Measurements from ENCODE around the gene IFT122. TPM values are rescaled to one million over a fixed set of nuclear protein-coding genes. Genes with fewer than 3 reads are reported as not detected.
"Not testable (repeated sequence)": the region's sequence is repeated elsewhere in the genome, so short reads cannot be mapped to it uniquely, and the experiment has no call there.

The IFT122 gene
- total RNA-seq, 2 experiments from 2014 or later = 27.8 to 32.4 TPM

DNA sequence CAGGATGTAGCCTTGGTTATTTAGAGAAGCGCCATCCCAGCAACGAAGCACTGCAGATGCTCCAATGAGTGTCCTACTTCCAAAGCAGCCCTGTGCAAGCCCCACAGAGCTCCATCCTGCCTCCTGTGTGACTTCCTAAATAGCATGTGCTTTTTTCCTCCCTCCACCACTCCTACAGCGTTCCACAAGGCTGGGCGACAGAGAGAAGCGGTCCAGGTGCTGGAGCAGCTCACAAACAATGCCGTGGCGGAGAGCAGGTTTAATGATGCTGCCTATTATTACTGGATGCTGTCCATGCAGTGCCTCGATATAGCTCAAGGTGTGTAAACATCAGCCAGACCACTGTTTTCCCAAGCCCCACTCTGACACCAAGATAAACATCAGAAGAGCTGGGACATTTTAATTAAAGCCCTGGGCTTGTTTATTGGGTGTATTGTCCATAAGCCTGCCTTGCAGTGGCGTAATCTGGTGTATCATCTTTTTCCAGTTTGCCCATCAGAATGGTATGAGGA is 66.3 kb downstream of the IFT122 start:
- intact Hi-C loops (cut with micrococcal nuclease) = no loop called here
- Mint-ChIP-seq H3K4me3 (no peak overlapping the region), H3K27me3 (ENCODE audit: low read depth) (no peaks in the 10 kb centered on the region), H3K9me3 (no peaks in the 10 kb centered on the region), H3K4me1 (ENCODE audit: low read depth) (no peaks in the 10 kb centered on the region), H3K36me3 (ENCODE audit: low read depth) (peaks cover 2% of the 10 kb centered on the region), H3K27ac (no peak overlapping the region)
- DNase-seq = no peak
- CTCF ChIA-PET = no interaction called here

DNA sequence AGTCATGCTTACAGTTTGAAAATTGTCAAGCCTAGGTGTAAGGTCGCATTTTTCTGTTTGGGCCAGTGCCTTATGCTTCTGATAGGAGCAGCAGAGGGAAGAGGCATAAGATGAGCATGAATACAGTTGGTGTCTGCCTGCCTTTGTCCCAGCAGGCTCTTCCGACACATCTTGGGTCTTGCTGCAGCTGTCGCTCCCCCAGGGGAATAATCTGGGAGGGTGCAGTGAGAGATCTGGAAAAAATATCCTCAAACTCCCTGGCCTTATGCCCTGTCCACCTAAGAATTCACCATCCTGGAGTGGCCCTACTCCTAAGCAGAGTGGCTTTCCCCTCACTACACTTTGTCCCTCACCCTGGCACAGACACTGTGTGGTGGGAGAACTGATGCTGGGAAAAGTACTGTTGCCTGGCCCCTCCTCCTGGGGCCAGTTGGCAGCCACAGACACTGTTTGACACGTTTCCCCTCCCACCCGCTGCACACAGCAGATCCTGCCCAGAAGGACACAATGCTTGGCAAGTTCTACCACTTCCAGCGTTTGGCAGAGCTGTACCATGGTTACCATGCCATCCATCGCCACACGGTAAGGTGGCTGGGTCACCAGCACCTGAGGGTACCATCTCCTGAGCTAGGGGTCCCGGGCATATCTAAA is 67.3 kb downstream of the IFT122 start:
- no peaks in the 10 kb centered on the region for H3K4me1 Mint-ChIP-seq (ENCODE audit: low read depth)
- no peaks in the 10 kb centered on the region for H3K9me3 Mint-ChIP-seq
- no peak for DNase-seq
- H3K27me3 Mint-ChIP-seq (ENCODE audit: low read depth) = no peaks in the 10 kb centered on the region
- H3K27ac Mint-ChIP-seq = no peak overlapping the region
- peaks cover 2% of the 10 kb centered on the region for H3K36me3 Mint-ChIP-seq (ENCODE audit: low read depth)
- CTCF ChIA-PET = no interaction called here
- intact Hi-C loops (cut with micrococcal nuclease) = no loop called here
- H3K4me3 Mint-ChIP-seq = no peak overlapping the region

DNA sequence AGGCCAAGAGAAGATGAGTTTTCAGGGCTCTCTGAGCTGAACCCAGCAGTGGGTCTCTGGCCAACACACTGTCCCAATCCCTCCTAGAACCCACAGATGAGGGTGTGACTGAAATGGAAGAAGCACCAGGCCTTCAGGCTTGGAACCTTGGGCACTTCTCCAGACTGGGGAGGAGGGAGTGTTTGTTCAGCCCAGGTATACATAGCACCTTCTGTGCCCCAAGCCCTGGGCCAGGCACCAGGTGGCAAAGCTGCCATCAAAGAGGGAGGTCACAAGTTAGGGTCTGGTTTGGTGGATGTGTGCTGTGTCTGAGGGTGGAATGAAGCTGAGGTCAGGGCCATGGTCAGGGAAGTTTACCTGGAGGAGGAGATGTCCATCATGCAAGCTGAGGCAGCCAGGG is 72.6 kb downstream of the IFT122 start:
- intact Hi-C loops (cut with micrococcal nuclease) = no loop called here
- no peak overlapping the region for H3K27ac Mint-ChIP-seq
- CTCF ChIA-PET = interaction anchor here (0.6 to 0.8 kb wide), 2 partner anchors 22 to 580 kb away, joined by 3 to 5 read pairs; no protein-coding TSS in a partner anchor

DNA sequence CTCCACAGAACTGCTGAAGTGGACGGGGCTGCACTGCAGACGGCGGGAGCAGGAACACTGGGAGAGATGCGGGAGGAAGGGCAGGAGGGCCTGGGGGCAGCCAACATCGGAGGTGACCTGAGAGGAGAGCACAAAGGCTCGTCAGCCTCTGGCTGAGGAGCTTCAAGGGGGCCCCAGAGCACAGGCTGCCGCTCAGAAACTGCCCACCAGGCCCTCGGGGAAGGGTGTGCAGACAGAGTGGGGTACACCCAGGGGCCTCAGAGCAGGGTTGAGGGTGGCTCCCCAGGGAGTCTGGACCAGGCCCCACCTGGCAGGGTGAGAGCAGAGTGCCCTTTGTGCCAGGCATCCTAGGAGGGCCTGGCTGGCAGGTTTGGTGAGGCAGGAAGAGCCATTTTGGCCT is 73.7 kb downstream of the IFT122 start:
- Mint-ChIP-seq H3K36me3 (ENCODE audit: low read depth) (peaks cover 11% of the 10 kb centered on the region), H3K4me1 (ENCODE audit: low read depth) (no peaks in the 10 kb centered on the region), H3K4me3 (no peak overlapping the region), H3K27ac (no peak overlapping the region), H3K9me3 (no peaks in the 10 kb centered on the region), H3K27me3 (ENCODE audit: low read depth) (no peaks in the 10 kb centered on the region)
- no peak for DNase-seq
- CTCF ChIA-PET = no interaction called here
- intact Hi-C loops (cut with micrococcal nuclease) = no loop called here

More for the DNA sequence above, 72.6 kb downstream of the IFT122 start:
- H3K4me1 Mint-ChIP-seq (ENCODE audit: low read depth) = no peaks in the 10 kb centered on the region
- H3K4me3 Mint-ChIP-seq = no peak overlapping the region
- H3K27me3 Mint-ChIP-seq (ENCODE audit: low read depth) = no peaks in the 10 kb centered on the region
- no peak for DNase-seq
- H3K36me3 Mint-ChIP-seq (ENCODE audit: low read depth) = peaks cover 11% of the 10 kb centered on the region
- no peaks in the 10 kb centered on the region for H3K9me3 Mint-ChIP-seq

DNA sequence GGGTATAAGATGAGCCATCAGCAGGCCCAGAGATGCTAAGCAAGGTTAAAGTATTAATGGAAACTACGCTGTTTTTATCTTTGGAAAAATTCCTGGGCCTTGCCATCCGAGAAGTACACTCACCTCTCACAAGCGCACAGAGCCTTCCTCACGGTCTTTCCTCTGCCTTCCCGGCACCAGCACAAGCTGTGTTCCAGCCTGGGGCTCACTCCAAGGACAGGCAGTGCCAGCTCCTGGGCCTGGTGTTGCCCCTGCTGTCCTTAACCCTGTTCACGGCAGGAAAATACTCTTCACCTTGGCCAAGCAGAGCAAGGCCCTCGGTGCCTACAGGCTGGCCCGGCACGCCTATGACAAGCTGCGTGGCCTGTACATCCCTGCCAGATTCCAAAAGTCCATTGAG is 74.1 kb downstream of the IFT122 start:
- Mint-ChIP-seq H3K9me3 (no peaks in the 10 kb centered on the region), H3K4me3 (no peak overlapping the region), H3K27ac (no peak overlapping the region), H3K4me1 (ENCODE audit: low read depth) (no peaks in the 10 kb centered on the region), H3K36me3 (ENCODE audit: low read depth) (peaks cover 11% of the 10 kb centered on the region), H3K27me3 (ENCODE audit: low read depth) (no peaks in the 10 kb centered on the region)
- DNase-seq = no peak
- CTCF ChIA-PET = no interaction called here
- intact Hi-C loops (cut with micrococcal nuclease) = no loop called here

DNA sequence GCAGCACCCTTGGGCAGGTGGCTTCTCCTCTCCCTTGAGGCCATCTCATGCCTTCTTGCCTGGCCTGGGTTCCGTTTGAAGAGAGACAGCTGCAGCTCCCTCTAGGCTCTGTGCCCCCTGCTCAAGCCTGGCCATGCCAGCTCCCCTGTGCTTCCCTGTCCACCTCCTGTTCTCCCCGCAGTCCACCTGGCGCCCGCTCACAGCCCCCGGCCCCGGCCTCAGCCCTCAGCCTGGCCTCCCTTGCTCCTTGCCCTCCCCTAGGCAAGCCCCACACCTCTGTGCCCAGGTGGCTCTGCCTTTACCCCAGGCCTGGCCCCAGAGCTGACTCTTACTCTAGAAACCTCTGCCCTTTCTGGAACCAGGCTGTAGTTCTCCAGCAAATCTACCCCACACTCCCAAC is 74.5 kb downstream of the IFT122 start:
- intact Hi-C loops (cut with micrococcal nuclease) = no loop called here
- CTCF ChIA-PET = no interaction called here
- Mint-ChIP-seq H3K27ac (no peak overlapping the region), H3K4me1 (ENCODE audit: low read depth) (no peaks in the 10 kb centered on the region), H3K9me3 (no peaks in the 10 kb centered on the region), H3K36me3 (ENCODE audit: low read depth) (peaks cover 9% of the 10 kb centered on the region), H3K4me3 (no peak overlapping the region), H3K27me3 (ENCODE audit: low read depth) (no peaks in the 10 kb centered on the region)
- DNase-seq = no peak

DNA sequence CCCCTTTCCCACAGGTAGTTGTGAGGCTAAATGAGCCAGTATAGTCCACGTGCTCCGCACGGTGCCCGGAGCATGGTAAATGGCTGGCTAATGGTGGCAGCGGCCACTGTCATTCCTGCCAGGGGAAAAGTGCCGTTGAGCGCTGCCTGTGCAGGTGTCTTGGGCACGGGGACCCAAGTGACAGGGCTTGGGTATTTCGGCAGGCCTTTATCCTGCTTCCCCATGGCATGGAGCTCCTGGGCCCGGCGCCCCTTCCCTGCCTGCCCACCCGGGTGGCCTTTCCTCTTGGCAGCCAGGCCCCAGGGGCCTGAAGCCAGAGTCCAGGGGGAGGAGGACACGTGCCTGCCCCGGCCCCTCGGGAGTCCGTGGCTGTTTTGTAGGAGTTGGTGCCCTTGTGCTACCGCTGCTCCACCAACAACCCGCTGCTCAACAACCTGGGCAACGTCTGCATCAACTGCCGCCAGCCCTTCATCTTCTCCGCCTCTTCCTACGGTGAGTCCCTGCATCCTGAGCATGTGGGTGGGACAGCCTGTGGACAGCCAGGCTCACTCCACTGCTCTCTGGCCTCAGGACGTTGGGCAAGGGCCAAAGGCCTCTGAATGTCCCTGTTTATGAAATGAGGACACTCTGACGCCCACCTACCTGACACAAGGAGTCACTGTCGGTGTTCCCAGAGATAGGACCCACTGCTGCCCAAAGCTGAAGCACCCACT is 75.2 kb downstream of the IFT122 start:
- intact Hi-C loops (cut with micrococcal nuclease); H3K4me1 Mint-ChIP-seq (ENCODE audit: low read depth); H3K4me3 Mint-ChIP-seq; H3K36me3 Mint-ChIP-seq (ENCODE audit: low read depth); DNase-seq; H3K27ac Mint-ChIP-seq; H3K27me3 Mint-ChIP-seq (ENCODE audit: low read depth); H3K9me3 Mint-ChIP-seq; CTCF ChIA-PET: not testable (repeated sequence)

DNA sequence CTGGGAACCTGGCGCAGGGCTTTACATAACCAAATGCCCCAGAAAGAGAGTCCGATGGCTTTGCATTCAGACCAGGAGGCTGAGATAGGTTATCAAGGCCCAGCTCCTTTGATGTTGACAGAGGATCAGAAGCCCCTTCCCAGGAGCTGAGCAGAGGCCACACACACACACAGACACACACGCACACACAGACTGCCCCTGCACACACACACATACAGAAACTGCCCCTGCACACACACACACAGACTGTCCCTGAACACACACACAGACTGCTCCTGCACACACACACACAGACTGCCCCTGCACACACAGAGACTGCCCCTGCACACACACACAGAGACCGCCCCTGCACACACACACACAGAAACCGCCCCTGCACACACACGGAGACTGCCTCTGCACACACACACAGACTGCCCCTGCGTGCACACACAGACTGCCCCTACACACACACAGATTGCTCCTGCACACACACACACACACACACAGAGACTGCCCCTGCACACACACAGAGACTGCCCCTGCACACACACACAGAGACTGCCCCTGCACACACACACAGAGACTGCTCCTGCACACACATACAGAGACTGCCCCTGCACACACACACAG is 75.9 kb downstream of the IFT122 start:
- DNase-seq; H3K27me3 Mint-ChIP-seq (ENCODE audit: low read depth); H3K36me3 Mint-ChIP-seq (ENCODE audit: low read depth); H3K4me3 Mint-ChIP-seq; intact Hi-C loops (cut with micrococcal nuclease); H3K27ac Mint-ChIP-seq; CTCF ChIA-PET; H3K9me3 Mint-ChIP-seq; H3K4me1 Mint-ChIP-seq (ENCODE audit: low read depth): not testable (repeated sequence)

DNA sequence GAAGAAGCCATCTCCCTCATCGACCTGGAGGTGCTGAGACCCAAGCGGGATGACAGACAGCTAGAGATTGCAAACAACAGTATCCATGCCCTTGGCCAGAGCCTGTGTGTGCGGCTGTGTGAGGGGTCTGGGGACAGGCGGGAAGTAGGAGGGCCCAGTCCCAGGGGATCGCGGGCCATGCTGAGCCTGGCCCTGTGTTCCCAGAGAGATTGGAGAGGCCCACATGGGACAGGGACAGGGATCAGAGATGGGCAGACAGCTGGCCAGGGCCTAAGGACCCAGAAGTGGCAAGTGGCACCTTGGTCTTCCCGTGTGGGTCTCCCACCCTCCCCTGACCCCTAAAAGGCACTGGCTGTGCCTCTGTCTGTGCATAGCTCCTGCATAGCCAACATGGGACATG is 77.5 kb downstream of the IFT122 start:
- Mint-ChIP-seq H3K27ac (no peak overlapping the region), H3K4me3 (no peak overlapping the region), H3K4me1 (ENCODE audit: low read depth) (no peaks in the 10 kb centered on the region), H3K36me3 (ENCODE audit: low read depth) (peaks cover 9% of the 10 kb centered on the region), H3K27me3 (ENCODE audit: low read depth) (no peaks in the 10 kb centered on the region), H3K9me3 (no peaks in the 10 kb centered on the region)
- intact Hi-C loops (cut with micrococcal nuclease) = no loop called here
- CTCF ChIA-PET = no interaction called here
- no peak for DNase-seq

DNA sequence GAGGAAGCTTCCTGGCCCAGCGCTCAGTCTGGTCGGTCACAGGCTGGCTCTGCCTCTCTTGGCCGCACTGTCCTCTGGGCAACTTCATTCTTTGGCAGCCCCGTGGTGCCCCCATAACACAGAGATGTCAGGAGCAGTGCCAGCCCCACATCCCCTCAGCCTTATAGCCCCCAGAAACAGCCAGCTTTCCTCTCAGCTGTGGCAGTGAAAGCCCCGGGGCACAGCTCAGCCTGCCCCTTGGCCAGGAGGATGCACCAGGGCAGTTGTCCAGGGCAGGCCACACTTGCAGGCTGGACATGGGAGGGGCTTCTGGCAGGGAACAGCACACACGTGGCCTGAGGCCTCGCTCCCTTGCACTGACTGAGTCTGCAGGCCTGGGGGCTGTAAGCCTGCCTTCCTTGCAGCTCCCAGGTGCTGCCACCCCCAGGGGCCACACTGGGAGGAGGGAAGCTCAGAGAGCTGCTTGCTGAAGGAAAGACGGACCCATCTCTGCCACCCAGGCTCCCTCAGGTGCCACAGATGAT is 78.1 kb downstream of the IFT122 start:
- peaks cover 9% of the 10 kb centered on the region for H3K36me3 Mint-ChIP-seq (ENCODE audit: low read depth)
- H3K4me1 Mint-ChIP-seq (ENCODE audit: low read depth) = no peaks in the 10 kb centered on the region
- H3K9me3 Mint-ChIP-seq = no peaks in the 10 kb centered on the region
- CTCF ChIA-PET = no interaction called here
- H3K27ac Mint-ChIP-seq = no peak overlapping the region
- H3K27me3 Mint-ChIP-seq (ENCODE audit: low read depth) = no peaks in the 10 kb centered on the region
- no peak for DNase-seq
- H3K4me3 Mint-ChIP-seq = no peak overlapping the region
- intact Hi-C loops (cut with micrococcal nuclease) = no loop called here

DNA sequence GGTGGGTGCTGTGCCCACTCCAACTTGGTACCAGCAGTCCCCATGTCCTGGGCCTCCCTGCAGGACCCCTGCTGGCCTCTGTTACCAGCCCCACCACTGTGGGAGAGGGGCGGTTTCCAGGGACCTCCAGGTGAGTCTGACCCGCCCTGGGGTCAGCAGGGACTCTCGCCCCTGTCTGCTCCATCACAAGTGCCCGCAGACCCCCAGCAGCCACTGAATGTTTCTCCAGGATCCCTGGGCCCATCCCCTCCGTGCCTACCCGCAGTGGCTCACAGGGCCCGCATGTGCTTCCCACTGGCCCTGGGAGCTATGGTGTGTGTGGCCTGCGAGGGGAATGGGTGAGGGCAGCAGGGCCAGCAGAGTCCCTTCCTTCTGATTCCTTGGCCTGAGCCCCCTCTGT is 78.6 kb downstream of the IFT122 start:
- DNase-seq = no peak
- no peaks in the 10 kb centered on the region for H3K27me3 Mint-ChIP-seq (ENCODE audit: low read depth)
- intact Hi-C loops (cut with micrococcal nuclease) = no loop called here
- no peak overlapping the region for H3K4me3 Mint-ChIP-seq
- CTCF ChIA-PET = interaction anchor here (0.6 kb wide), 1 partner anchor 78 kb away, joined by 3 read pairs; no protein-coding TSS in a partner anchor
- no peak overlapping the region for H3K27ac Mint-ChIP-seq
- no peaks in the 10 kb centered on the region for H3K9me3 Mint-ChIP-seq
- peaks cover 9% of the 10 kb centered on the region for H3K36me3 Mint-ChIP-seq (ENCODE audit: low read depth)
- no peaks in the 10 kb centered on the region for H3K4me1 Mint-ChIP-seq (ENCODE audit: low read depth)

DNA sequence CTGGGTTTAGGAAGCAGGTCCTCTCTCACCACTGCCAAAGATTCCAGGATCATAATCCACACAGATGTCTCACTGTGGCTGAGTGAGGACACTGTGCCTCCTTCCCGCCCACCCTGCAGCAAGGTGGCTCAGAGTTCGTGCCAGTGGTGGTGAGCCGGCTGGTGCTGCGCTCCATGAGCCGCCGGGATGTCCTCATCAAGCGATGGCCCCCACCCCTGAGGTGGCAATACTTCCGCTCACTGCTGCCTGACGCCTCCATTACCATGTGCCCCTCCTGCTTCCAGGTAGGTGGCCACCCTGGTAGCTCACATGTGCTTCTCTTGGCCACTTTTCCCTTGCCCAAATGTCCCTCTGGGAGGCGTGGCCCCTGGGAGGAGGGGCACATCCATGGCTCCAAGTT is 79.4 kb downstream of the IFT122 start:
- Mint-ChIP-seq H3K4me3 (no peak overlapping the region), H3K9me3 (no peaks in the 10 kb centered on the region), H3K4me1 (ENCODE audit: low read depth) (no peaks in the 10 kb centered on the region), H3K27me3 (ENCODE audit: low read depth) (no peaks in the 10 kb centered on the region), H3K36me3 (ENCODE audit: low read depth) (peaks cover 9% of the 10 kb centered on the region), H3K27ac (no peak overlapping the region)
- intact Hi-C loops (cut with micrococcal nuclease) = no loop called here
- CTCF ChIA-PET = no interaction called here
- no peak for DNase-seq

All from activated naive CD4-positive, alpha-beta T cell treated with anti-CD3 and anti-CD28 coated beads for 36 hours (primary cell).